Forelimb muscle (tissue), 1 donor: ENCODE data around the gene ADAM8. TPM values are rescaled to one million over a fixed set of nuclear protein-coding genes. Genes with fewer than 3 reads are reported as not detected.

ENCODE experiments used
- DNase-seq: peaks from one replicate; pipeline ENCODE4 v3.0.0-alpha.2; 2013; ENCODE audit warnings: low read depth
- polyA plus RNA-seq: library from polyadenylated mRNA; unstranded; fragments of 120-200 nt; gene quantifications from one replicate; pipeline ENCODE4 v1.2.1, GENCODE V29; 2013; ENCODE audit not compliant: insufficient read length

The ADAM8 gene
- polyA plus RNA-seq, 1 donor = 2.4 TPM

DNA sequence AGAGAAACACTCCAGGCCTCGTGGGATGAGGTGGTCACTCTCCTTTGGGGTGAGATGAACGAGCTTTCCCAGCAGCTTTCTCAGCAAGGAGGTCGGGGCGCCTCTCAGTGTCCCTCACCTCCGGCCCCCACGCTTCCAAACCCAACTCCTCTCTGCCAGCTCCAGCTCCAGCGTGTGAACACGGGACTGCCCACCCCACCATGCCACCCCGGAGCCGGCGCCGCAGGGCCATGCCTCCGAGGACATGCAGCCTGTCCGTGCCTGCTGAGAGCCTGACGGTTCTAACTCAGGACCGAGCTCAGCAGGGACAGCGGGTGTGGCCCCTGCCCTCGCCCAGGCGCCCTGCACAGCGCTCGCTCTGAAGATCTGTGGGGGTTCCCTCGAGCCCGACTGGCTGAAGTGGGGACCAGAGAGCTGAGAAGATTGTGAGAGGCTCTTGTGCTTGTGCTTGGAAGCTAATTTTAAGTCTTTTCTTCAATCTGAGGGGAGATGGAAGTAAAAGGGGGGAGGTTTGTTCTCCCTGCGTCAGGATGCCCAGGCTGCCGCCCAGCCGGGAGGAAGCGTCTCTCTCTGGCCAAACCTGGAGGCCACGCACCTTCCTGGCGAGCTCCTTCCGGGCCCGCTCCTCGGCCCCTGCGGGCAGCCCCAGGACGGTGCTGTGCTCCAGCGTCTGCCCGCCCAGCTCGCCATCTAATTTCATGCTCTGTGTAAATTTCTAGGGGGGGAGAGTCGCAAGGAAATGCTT is 5.1 kb upstream of the ADAM8 start:
- no peak for DNase-seq

GRCh38 chr10:133281084-133281483 is 4.4 kb upstream of the ADAM8 start:
- DNase-seq = no peak

GRCh38 chr10:133280391-133281059 is 3.9 kb upstream of the ADAM8 start:
- no peak for DNase-seq

- DNase-seq = no peak
These were observed 2.9 kb upstream of the ADAM8 start for GRCh38 chr10:133279326-133280226.

DNA sequence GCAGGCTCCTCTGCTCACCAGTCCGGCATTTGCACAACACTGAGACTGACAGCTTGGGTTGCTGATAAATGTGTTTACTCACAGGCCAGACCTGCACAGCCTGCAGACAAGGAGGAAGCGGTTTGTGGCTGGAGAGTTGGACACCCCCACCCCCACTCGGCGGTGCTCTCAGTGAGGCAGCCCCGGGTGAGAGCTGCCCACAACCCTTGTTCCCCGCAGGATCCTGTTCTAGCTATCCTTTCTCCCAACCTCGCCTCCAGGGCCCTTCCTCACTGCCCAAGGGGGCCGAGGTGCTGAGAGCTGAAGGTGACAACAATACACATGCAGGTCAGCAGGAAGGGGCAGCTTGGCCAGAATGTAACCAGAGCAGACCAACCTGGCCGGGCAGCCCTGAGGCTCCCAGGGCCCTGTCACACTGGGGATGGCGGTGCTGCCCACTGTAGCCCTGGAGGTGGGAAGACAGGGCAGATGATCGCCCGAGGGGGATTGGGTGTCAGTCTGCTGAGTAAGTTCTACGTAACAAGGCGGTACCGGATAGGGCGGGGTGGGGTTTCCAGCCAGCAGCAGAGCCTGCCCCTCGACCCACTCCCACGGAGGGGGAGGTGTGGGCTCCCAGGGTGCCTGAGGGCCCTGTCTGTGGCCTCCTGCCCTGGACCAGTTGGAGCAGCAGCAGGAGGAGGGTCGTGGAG is 2.1 kb upstream of the ADAM8 start:
- no peak for DNase-seq

DNA sequence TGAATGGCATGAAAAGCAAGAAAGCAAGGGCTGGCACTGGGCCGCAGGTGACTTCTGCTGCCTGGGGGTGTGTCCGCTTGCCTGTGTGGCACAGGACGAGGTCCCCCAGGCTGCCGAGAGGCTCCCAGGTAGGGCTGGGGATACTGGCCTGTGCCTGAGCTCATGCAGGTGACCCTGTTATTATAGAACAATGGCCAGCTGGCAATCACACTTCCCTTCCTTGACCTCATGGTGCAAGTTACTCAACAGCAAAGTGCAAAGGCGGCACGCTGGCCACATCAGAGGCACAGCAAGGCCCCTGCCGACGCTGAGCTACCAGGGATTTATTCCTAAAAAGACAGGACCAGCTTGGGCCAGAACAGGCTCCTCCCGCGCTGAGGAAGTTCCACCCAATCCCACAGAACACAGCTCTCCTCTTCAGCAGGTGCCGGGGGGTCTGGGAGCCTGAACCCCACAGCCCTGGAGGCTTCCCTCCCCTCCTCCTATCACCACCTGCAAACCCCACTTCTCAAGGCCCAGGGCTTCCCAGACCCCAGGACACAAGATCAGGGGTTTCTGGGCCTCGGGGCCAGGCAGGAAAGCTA is 1.4 kb upstream of the ADAM8 start:
- no peak for DNase-seq

DNA sequence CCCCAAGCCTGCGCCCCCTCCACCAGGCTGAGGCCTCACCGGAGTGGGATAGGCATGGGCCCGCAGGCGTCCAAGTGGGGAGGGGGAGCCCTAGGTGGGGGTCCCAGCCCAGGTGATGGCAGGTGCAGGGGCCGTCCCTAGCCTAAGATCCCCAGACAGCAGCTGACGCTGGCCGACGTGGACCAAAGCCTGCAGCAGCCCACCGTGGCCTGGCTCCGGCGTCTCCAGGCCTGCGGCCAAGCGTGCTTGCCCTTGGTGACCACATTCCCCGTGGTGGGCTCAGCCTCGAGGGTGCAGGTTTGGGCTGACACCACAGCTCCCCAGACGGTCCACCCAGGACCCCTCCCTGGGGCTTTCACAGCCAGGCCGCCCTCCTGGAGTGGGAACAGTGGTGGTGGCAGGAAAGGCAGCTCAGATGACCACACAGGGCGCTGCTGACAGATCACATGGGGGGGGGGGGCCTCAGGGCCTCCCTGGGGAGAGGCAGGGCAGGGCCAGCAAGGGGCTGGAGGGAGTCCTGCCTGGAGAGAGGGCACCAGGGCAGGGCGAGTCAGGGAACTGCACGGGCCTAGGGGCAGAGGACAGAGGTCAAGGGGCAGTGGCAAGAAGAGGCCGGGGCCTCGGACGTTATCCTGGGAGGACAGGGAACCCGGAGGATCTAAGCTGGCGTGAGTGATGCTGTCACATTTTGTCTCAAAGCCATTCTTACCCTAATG is 767 bp upstream of the ADAM8 start:
- no peak for DNase-seq

- DNase-seq = no peak
These were observed 601 bp downstream of the ADAM8 start for GRCh38 chr10:133276100-133276434.

DNA sequence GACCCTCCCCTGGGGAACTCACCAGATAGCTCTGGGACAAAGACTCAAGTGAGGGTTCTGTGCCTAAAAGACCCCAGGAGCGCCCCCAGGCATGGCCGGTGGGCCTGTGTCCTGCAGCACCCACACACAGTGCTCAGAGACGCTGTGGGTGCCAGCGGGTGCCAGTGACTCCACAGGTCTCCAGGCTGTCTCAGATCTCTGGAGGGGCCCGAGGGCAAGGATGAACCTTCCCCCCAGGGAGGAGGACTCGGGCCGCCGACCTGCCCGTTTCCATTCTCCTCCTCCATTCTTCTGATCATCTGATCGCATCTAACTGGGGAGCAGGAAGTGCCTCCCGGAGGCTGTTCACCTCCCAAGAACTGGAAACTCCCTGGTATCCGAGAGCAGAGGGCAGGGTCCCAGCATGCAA is 980 bp downstream of the ADAM8 start:
- no peak for DNase-seq

- DNase-seq = no peak
These were observed 1.7 kb downstream of the ADAM8 start for GRCh38 chr10:133274751-133275683.

GRCh38 chr10:133273534-133274143 is 3.0 kb downstream of the ADAM8 start:
- DNase-seq = no peak

- no peak for DNase-seq
These were observed 3.7 kb downstream of the ADAM8 start for GRCh38 chr10:133272964-133273420.

- DNase-seq = no peak
These were observed 4.2 kb downstream of the ADAM8 start for GRCh38 chr10:133272301-133272963.

- no peak for DNase-seq
These were observed 5.0 kb downstream of the ADAM8 start for GRCh38 chr10:133271521-133272300.

DNA sequence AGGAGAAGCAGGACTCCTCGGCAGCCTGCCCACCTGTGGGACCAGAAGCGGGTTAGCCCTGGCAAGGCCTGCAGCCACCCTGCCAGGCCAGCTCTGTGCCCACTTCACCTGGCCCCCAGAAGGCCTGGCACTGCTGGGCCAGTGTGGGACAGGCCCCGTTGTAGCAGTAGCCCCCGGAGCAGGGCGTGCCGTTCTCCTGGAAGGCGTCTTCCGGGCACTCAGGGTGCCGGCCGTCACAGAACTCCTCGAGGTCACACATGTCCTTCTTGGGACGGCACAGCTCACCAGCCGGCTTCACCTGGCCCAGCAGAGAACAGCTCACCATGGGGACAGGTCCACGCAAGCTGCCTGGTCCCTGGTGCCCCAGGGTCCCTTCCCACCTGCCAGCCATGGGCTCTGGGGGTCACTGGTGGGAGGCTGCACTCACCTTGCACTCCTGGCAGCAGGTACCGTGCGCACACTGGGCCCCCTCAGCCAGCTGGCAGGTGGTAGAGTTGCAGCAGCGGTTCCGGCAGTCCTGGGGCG is 5.8 kb downstream of the ADAM8 start:
- DNase-seq = no peak

- DNase-seq = no peak
These were observed 6.5 kb downstream of the ADAM8 start for GRCh38 chr10:133270204-133270603.

DNA sequence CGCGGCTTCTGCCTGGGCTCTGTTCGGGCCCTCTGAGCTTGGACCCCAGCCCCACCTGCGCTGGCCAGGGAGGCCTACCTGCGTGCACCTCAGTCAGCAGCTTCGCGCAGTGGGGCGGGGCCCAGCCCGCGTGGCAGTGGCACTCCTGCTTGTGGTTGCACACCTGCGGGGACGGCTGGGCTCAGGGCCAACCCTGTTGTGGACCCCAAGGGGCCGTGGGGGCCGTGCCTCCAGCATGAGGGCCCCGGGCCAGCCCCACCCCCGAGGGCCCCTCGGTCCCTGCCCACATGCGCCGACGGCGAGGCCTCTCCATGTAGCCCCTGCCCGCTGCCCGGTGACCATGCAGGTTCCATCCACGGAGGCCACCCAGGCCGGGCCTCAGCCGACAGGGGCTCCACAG is 7.3 kb downstream of the ADAM8 start:
- DNase-seq = no peak

GRCh38 chr10:133268532-133268931 is 8.1 kb downstream of the ADAM8 start:
- no peak for DNase-seq
